ENCODE data around the gene ST3GAL5. TPM values are rescaled to one million over a fixed set of nuclear protein-coding genes. Genes with fewer than 3 reads are reported as not detected.
"Not testable (repeated sequence)": the region's sequence is repeated elsewhere in the genome, so short reads cannot be mapped to it uniquely, and the experiment has no call there.

The ST3GAL5 gene
- total RNA-seq, 2 donors from 2014 or later = 26.6 to 34.3 TPM

DNA sequence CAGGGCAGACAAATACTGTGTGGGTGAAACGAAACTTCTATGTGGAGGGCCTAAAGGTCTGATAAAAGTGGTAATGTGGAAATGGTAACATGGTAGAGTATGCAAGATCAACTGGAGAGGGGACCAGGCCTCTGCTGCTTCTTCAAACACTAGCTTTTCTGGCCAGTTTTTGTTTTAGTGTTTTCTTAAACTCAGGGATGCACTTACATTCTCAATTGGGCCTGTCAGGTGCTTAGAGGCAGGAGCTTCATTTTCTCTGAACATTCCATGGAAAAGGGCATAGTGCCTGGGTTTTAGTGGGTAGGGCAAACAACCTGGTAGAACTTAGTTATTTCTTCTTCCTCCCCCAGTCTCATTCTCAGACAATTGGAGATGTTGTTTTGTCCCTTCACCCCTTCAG is 10.5 kb upstream of the ST3GAL5 start:
- DNase-seq (no peak), ATAC-seq (no peak)
- H3K27me3 Mint-ChIP-seq = no peaks in the 10 kb centered on the region
- H3K4me3 Mint-ChIP-seq = no peak overlapping the region
- H3K36me3 Mint-ChIP-seq (ENCODE audit: low read depth) = peaks cover 7% of the 10 kb centered on the region
- H3K9me3 ChIP-seq (ENCODE audit: control insufficient read depth, low read length, poor library complexity, severe bottlenecking) = no peaks in the 10 kb centered on the region
- no peak overlapping the region for H3K27ac Mint-ChIP-seq
- H3K4me1 Mint-ChIP-seq = peaks cover 21% of the 10 kb centered on the region

DNA sequence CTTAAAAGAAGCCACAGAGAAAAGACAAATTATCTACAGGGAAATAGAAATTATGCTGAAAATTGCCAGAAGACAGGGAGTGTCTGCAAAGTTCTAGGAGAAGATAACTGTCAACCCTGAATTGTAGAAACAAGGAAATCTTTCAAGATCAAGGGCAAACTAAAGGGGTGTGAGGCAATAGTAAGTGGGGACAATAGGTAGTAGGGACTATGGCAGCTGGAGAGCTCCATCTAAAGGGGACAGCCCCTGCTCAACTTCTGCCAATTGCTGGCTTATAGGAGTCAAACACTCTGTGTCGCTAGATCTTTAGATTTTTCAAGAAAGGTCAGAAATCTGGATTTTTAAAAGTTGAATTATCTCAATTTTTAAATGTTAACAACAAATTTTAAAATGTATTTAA is 10.1 kb upstream of the ST3GAL5 start:
- no peak overlapping the region for H3K27ac Mint-ChIP-seq
- peaks cover 8% of the 10 kb centered on the region for H3K36me3 Mint-ChIP-seq (ENCODE audit: low read depth)
- no peak overlapping the region for H3K4me3 Mint-ChIP-seq
- DNase-seq (no peak), ATAC-seq (no peak)
- no peaks in the 10 kb centered on the region for H3K9me3 ChIP-seq (ENCODE audit: control insufficient read depth, low read length, poor library complexity, severe bottlenecking)
- H3K27me3 Mint-ChIP-seq = no peaks in the 10 kb centered on the region
- peaks cover 21% of the 10 kb centered on the region for H3K4me1 Mint-ChIP-seq

DNA sequence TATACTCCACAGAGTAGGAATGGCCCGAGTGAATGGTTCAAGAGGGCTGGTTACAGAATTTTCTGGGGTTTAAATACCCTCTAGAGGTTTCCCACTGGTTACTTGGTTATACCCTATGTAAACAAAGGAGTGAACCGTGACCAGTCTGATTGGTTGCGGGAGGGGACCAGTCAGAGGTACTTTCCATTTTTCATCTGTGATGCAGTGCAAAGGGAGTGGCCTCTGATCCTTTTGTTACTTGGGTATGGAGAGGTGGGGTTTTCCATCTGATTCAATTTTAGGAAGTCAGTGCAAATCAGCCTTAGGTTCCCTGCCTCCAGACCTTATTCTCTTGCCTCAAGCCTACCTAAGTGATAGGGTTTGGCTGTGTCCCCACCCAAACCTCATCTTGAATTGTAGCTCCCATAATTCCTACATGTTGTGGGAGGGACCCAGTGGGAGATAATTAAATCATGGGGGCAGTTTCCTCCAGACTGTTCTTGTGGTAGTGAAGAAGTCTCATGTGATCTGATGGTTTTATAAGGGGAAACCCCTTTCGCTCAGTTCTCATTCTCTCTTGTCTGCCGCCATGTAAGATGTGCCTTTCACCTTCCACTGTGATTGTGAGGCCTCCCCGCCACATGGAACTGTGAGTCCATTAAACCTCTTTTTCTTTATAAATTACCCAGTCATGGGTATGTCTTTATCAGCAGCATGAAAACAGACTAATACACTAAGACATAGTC is 5.9 kb upstream of the ST3GAL5 start:
- not testable (repeated sequence) for DNase-seq; H3K36me3 Mint-ChIP-seq (ENCODE audit: low read depth); H3K9me3 ChIP-seq (ENCODE audit: control insufficient read depth, low read length, poor library complexity, severe bottlenecking); H3K4me3 Mint-ChIP-seq; H3K27me3 Mint-ChIP-seq; ATAC-seq; H3K27ac Mint-ChIP-seq
- H3K4me1 Mint-ChIP-seq = peaks cover 16% of the 10 kb centered on the region

DNA sequence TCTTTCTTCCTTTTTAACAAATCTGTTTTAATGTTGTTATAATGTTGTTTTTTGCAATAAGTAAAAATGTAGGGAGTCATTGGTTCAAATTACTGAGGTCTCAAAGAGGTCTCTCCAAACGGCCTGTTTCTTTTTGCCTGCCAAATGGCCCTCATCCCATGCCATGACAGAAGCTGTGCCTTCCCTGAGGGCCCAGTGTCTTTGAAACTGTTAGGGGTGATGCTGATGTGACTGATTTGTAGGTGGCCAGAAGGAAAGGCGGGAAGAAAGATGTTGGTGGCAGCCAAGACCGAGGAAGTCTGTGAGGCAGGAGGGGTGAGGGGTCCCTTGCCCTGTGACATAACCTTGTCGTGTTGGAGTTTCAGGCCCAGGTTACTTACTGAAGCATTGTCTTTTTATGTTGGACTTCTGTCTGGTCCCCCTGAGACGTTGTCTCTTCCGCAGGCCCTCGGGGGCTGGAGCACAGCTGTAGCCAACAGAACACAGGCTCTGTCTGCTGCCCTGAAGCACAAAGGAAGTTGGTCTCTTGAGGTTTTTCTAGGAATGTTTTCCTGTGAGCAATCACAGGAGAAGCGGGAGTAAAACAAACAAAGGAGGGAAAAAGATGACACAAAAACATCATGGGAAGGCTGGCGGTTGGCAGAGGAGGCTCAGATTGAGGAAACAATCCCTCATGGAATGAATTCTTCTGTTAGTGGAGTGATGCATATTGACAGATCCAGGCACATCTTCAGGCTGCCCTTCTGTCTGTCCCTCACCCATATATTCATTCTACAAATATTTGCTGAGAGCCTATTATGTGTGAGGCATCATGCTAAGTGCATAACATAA is 4.9 kb upstream of the ST3GAL5 start:
- DNase-seq (no peak), ATAC-seq (no peak)
- peaks cover 4% of the 10 kb centered on the region for H3K36me3 Mint-ChIP-seq (ENCODE audit: low read depth)
- no peaks in the 10 kb centered on the region for H3K9me3 ChIP-seq (ENCODE audit: control insufficient read depth, low read length, poor library complexity, severe bottlenecking)
- H3K4me3 Mint-ChIP-seq = no peak overlapping the region
- H3K27me3 Mint-ChIP-seq = no peaks in the 10 kb centered on the region
- H3K4me1 Mint-ChIP-seq = peaks cover 16% of the 10 kb centered on the region
- peak overlapping the region; percentile 19 for H3K27ac Mint-ChIP-seq

DNA sequence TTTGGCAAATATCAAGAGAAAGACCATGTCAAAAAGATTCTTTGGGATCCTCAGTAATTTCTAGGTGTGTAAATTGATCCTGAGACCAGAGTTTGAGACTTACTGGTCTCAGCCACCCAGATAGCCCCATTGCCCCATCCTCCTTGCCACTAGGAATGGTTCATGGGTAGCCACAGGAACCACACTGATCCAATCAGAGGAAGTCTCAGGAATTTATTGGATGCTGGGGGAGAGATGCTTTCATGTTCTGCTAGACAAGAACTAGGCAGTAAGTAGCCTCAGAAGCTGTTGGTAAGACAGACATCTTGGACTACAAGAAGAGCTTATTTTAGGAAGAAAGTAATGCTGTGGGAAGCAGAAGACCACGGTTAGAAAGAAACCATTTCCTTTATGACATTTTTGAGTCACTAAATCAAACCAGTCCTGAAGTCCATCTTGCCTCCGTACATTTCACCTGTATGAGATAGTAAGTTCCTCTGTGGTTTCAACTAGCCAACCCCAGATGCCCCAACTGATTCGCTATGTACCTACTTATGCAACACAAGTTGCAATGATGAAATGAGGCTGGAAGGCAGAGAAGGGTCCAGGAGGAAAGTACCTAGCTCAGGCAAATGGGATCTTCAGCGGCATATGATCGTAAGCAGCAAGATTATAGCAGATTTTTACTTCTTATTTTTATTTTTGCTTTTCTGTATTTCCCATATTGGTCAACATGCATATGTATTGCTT is 3.6 kb upstream of the ST3GAL5 start:
- Mint-ChIP-seq H3K27ac (no peak overlapping the region), H3K27me3 (no peaks in the 10 kb centered on the region), H3K36me3 (ENCODE audit: low read depth) (peaks cover 4% of the 10 kb centered on the region), H3K4me1 (peaks cover 19% of the 10 kb centered on the region), H3K4me3 (no peak overlapping the region)
- DNase-seq = no peak
- ATAC-seq = no peak
- H3K9me3 ChIP-seq (ENCODE audit: control insufficient read depth, low read length, poor library complexity, severe bottlenecking) = no peaks in the 10 kb centered on the region

DNA sequence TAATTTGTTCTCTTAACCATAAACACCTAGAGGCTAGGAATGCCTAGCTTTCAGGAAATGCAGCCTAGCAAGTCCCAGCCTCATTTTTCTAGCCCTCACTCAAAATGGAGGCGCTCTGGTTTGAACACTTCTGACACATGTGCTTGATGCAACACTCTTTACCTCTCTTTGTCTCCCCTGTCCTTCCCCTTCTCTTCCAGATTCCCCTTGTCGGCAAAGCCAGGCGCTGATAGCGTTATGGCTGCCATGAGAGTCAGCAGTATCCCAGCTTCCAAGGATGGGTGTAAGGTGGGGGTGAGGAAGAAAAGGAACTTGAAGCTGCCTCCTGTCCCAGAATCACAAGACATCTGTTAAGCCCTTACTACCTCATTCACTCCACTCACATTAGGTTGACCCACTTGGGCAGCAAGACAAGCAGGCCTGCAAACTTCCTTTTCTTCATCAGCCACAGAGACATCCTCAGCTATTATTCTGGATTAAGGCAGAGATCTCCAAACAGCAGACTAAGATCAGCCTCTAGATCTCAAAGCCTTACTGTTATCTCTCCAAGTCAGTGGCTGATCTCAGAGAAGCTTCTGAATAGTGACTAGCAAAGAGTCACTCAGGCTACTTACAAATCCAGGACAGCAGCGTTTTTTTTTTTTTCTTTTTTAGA is 1.9 kb upstream of the ST3GAL5 start:
- Mint-ChIP-seq H3K4me1 (peaks cover 34% of the 10 kb centered on the region), H3K27ac (peak overlapping the region; percentile 96), H3K36me3 (ENCODE audit: low read depth) (peaks cover 6% of the 10 kb centered on the region), H3K27me3 (no peaks in the 10 kb centered on the region), H3K4me3 (peak overlapping the region; percentile 80)
- ATAC-seq (no peak), DNase-seq (no peak)
- no peaks in the 10 kb centered on the region for H3K9me3 ChIP-seq (ENCODE audit: control insufficient read depth, low read length, poor library complexity, severe bottlenecking)

DNA sequence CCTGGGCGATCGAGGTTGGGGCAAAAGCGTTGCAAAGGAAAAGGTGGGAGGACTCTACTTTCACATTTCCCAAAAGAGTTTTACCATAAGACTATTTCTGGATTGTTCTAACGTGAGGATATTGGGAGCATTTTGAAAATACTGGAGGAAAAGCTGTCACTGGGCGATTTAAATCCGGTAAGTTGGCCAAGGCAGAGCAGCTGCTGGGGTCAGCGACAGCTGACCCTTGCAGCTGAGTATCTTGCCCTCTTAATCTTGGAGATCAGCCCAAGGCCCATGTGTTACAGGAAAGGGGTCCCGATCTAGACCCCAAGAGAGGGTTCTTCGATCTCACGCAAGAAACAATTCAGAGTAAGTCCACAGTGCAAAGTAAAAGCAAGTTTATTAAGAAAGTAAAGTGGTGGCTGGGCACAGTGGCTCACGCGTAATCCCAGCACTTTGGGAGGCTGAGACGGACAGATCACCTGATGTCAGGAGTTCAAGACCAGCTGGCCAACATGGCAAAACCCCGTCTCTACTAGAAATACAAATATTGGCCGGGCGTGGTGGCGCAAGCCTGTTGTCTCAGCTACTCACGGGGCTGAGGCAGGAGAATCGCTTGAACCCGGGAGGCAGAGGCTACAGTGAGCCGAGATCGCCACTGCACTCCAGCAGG is 964 bp upstream of the ST3GAL5 start:
- Mint-ChIP-seq H3K27me3 (no peaks in the 10 kb centered on the region), H3K27ac (peak overlapping the region; percentile 96), H3K36me3 (ENCODE audit: low read depth) (peaks cover 4% of the 10 kb centered on the region), H3K4me3 (peak overlapping the region; percentile 95), H3K4me1 (peaks cover 37% of the 10 kb centered on the region)
- H3K9me3 ChIP-seq (ENCODE audit: control insufficient read depth, low read length, poor library complexity, severe bottlenecking) = no peaks in the 10 kb centered on the region
- ATAC-seq (no peak), DNase-seq (no peak)

DNA sequence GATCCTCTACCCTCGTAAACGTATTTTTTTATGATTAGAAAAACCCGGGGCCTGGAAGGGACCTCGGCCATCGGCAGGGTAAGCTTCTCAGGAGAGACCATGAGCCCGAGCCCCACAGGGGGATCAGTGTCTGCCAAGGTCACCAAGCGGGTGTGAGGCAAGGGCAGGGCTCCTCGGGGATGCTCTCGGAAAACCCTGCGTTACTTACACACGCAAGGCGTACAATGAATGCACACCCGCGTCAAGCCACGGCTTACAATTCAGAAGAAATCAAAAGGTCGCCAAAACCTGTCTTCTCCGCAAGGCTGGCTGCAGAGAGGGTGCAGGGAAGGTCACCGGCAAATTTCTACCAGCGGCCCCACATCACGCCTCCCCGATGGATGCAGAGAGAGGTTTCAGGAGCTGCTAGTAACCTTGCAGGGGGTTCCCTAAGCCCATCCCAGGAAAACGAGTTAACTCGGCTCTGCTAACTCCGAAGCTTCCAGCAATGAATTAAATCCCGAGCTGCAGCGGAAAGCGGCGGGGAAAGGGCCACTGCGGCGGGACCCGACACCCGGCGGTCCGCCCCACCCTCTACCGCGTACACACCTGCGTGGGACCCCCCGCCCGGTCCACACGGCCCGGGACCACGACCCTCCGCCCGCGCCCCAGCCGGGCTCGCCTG is 638 bp downstream of the ST3GAL5 start:
- peak; percentile 26 for ATAC-seq
- no peaks in the 10 kb centered on the region for H3K27me3 Mint-ChIP-seq
- peaks cover 3% of the 10 kb centered on the region for H3K36me3 Mint-ChIP-seq (ENCODE audit: low read depth)
- peak in 1 of 3 donors; percentile 9 for DNase-seq
- peak overlapping the region; percentile 91 for H3K27ac Mint-ChIP-seq
- H3K9me3 ChIP-seq (ENCODE audit: control insufficient read depth, low read length, poor library complexity, severe bottlenecking) = no peaks in the 10 kb centered on the region
- H3K4me1 Mint-ChIP-seq = peaks cover 45% of the 10 kb centered on the region
- H3K4me3 Mint-ChIP-seq = peak overlapping the region; percentile 91

DNA sequence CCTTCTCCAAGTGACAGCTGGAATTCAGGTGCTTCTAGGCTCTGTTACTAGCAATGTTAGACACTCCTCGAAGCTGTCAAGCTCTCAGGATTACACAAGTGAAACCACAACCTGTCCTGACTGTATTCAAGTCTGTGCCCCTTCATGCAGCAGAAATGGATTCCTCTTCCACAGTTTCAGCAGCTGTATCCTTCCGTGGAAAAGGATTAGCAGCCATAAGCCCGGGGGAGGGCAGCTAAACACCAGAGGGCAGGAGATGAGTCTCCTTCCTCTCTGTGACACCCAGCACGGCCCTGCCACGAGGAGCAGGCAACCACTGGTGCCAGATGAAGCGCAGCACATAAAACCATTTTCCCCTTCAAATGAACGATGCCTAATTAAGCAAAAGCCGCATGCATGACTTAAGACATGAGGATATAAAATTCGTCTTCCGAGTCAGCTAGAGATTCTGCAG is 1.2 kb downstream of the ST3GAL5 start:
- peaks cover 45% of the 10 kb centered on the region for H3K4me1 Mint-ChIP-seq
- no peaks in the 10 kb centered on the region for H3K27me3 Mint-ChIP-seq
- H3K9me3 ChIP-seq (ENCODE audit: control insufficient read depth, low read length, poor library complexity, severe bottlenecking) = no peaks in the 10 kb centered on the region
- peak overlapping the region; percentile 91 for H3K4me3 Mint-ChIP-seq
- H3K36me3 Mint-ChIP-seq (ENCODE audit: low read depth) = peaks cover 3% of the 10 kb centered on the region
- DNase-seq = peak; percentile 19 to 24 (median 23)
- H3K27ac Mint-ChIP-seq = peak overlapping the region; percentile 91
- peak; percentile 44 for ATAC-seq

DNA sequence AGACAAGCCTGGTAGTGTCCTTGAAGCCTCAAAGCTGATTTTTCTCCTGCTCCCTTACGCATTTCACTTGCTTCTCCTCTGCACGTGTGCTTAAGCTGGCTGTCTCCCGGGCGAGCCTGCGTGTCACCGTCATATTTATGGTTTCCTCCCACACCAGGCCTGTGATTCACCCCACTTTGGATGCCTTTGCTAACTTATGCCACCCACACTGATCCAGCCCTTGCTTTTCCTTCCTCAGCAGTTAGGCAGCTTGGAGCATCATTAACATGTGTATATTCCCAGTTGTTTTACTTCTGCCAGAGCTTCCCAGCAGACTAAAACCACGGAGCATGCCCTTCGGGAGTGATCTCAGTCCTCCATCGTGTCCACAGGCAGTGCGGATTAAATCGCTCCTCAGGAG is 2.2 kb downstream of the ST3GAL5 start:
- H3K36me3 Mint-ChIP-seq (ENCODE audit: low read depth) = peaks cover 3% of the 10 kb centered on the region
- peaks cover 45% of the 10 kb centered on the region for H3K4me1 Mint-ChIP-seq
- ATAC-seq (no peak), DNase-seq (no peak)
- peak overlapping the region; percentile 91 for H3K27ac Mint-ChIP-seq
- H3K9me3 ChIP-seq (ENCODE audit: control insufficient read depth, low read length, poor library complexity, severe bottlenecking) = no peaks in the 10 kb centered on the region
- no peaks in the 10 kb centered on the region for H3K27me3 Mint-ChIP-seq
- H3K4me3 Mint-ChIP-seq = peak overlapping the region; percentile 91

DNA sequence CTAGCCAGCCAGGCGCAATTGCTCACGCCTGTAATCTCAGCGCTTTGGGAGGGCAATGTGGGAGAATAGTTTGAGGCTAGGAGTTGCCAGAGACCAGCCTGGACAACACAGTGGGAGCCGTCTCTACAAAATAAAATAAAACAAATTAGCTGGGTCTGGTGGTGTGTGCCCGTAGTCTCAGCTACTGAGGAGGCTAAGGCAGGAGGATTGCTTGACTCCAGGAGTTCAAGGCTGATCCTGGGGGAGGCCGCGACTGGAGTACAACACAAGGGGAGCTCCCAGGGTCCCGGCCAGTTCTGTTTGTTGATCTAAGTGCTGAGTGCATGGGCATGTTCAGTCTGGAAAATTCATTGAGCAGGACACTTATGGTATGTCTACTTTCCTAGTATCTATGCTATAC is 2.6 kb downstream of the ST3GAL5 start:
- ATAC-seq (no peak), DNase-seq (no peak)
- H3K36me3 Mint-ChIP-seq (ENCODE audit: low read depth) = peaks cover 5% of the 10 kb centered on the region
- peak overlapping the region; percentile 91 for H3K27ac Mint-ChIP-seq
- no peaks in the 10 kb centered on the region for H3K9me3 ChIP-seq (ENCODE audit: control insufficient read depth, low read length, poor library complexity, severe bottlenecking)
- peaks cover 45% of the 10 kb centered on the region for H3K4me1 Mint-ChIP-seq
- no peaks in the 10 kb centered on the region for H3K27me3 Mint-ChIP-seq
- peak overlapping the region; percentile 91 for H3K4me3 Mint-ChIP-seq

DNA sequence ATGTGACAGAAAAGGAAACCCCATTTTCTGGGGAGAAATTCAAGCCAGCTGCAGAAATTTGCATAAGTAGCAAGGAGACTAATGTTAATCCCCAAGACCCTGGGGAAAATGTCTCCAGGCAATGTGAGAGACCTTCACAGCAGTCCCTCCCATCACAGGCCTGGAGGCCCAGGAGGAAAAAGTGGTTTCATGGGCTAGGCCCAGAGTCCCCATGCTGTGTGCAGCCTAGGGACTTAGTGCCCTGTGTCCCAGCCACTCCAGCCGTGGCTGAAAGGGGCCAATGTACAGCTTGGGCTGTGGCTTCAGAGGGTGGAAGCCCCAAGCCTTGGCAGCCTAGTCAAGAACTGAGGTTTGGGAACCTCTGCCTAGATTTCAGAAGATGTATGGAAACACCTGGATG is 7.0 kb downstream of the ST3GAL5 start:
- H3K36me3 Mint-ChIP-seq (ENCODE audit: low read depth); H3K9me3 ChIP-seq (ENCODE audit: control insufficient read depth, low read length, poor library complexity, severe bottlenecking); H3K4me3 Mint-ChIP-seq; H3K27ac Mint-ChIP-seq; DNase-seq; H3K27me3 Mint-ChIP-seq; ATAC-seq: not testable (repeated sequence)
- peaks cover 39% of the 10 kb centered on the region for H3K4me1 Mint-ChIP-seq
